Measurements from ENCODE around the gene ADAP1. TPM values are rescaled to one million over a fixed set of nuclear protein-coding genes. Genes with fewer than 3 reads are reported as not detected.

The ADAP1 gene
- total RNA-seq, 1 donor = 0.72 TPM

- H3K4me3 ChIP-seq (ENCODE audit: low read depth, low read length) = peak overlapping the region; percentile 90
- no peak for DNase-seq (ENCODE audit: low read depth)
- TF ChIP-seq CTCF (IDR thresholded peaks at IDR 0.05; ENCODE audit: insufficient read depth, low read length) = no peak
These were observed 76.9 kb downstream of the ADAP1 start for GRCh38 chr7:877312-878232.

DNA sequence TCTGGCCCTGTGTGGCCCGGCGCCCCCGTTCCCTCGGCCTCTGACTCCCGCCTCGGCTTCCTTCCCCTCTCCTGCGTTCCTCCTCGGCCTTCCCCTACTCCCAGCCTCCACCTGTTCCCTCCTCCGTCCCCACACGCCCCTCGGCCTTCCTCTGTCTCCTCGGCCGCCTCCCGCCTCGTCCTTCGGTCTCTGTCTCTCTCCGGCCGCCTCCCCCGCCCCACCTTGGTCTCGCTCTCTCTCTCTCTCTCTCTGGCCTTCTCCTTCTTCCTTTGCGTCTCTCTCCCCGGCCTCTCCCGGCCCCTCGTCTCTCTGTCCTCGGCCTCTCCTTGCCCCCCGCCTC lies 77.5 kb downstream of the ADAP1 start:
- TF ChIP-seq CTCF (IDR thresholded peaks at IDR 0.05; ENCODE audit: insufficient read depth, low read length) = no peak
- H3K4me3 ChIP-seq (ENCODE audit: low read depth, low read length) = peak overlapping the region; percentile 90
- DNase-seq (ENCODE audit: low read depth) = no peak

DNA sequence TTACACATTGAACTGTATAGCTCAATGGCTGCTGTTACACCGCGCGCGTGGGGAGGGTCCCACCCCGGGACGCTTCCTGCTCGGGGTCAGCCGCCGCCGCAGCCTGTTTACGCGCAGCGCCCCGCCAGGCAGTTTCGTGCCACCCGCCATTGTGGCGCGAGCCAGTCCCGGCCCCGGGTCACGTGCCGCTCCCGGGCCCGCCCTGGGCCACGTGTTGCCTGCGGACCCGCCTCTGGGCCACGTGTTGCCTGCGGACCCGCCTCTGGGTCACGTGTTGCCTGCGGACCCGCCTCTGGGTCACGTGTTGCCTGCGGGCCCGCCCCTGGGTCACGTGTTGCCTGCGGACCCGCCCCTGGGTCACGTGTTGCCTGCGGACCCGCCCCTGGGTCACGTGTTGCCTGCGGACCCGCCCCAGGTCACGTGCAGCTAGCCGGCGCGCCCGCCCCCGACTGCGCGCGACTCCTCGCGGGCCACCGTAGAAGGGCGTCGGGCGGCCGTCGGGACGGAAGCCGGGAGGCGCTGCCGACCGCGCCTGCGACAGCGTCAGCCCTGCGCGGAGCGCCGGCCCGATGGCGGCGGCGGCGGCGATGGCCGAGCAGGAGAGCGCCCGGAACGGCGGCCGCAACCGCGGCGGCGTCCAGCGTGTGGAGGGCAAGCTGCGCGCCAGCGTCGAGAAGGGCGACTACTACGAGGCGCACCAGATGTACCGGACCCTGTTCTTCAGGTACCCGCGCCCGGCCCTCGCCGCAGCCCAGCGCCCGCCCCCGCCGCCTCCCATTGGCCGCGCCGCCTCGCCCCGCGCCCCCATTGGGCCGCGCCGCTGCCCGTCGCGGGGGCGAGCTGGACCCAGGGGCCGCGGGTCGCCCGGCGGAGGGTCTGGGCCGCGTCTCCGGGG lies 78.2 kb downstream of the ADAP1 start, which contains the start of gene GET4:
Gene GET4, plus strand, starts transcription at position 478 of the 895 bp plus-strand sequence. Its CDS starts 92 bp downstream, at position 570.
- H3K4me3 ChIP-seq (ENCODE audit: low read depth, low read length) = peak within 1 kb of the TSS; percentile 90
- no peak for TF ChIP-seq CTCF (IDR thresholded peaks at IDR 0.05; ENCODE audit: insufficient read depth, low read length)
- DNase-seq (ENCODE audit: low read depth) = peak; percentile 93

DNA sequence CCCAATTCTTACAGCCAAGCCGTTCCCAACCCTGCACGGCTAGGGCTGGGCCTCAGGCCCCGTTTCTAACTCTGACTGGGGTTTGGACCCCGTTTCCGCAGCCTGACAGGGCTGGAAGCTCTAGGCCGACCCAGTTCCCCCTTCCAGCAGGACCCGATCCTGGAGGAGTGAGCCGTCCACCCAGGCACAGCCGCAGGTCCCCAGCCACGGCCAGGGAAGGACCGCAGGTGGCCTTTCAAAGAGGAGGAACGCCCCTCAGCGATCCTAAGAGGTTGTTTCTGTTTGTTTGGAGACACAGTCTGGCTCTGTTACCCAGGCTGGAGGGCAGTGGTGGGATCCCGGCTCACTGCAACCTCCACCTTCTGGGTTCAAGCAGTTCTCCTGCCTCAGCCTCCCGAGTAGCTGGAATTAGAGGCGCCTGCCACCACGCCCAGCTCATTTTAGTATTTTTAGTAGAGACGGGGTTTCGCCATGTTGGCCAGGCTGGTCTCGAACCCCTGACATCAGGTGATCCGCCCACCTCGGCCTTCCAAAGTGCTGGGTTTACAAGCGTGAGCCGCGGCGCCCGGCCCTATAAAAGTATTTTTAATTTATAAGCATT lies 78.9 kb downstream of the ADAP1 start:
- no peak for DNase-seq (ENCODE audit: low read depth)
- H3K4me3 ChIP-seq (ENCODE audit: low read depth, low read length) = peak overlapping the region; percentile 50
- TF ChIP-seq CTCF (IDR thresholded peaks at IDR 0.05; ENCODE audit: insufficient read depth, low read length) = no peak

DNA sequence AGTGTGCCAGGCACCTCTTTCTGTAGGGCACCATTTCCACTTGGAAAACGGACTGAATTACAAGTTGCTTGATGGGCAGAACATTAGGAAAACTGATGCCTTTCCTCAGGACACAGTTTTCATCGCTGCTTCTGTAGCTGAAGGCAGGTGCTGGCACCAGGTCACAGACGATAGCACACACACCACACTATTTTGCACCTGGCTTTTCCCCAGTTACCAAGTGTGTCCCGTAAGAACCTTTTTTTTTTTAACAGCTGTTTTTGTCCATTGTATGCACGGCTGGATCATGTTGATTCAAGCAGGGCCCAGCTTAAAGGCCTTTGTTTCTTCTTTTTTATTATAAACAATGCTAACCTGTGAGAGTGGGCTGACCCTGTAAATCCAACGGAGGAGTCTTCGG lies 79.4 kb downstream of the ADAP1 start:
- DNase-seq (ENCODE audit: low read depth) = no peak
- H3K4me3 ChIP-seq (ENCODE audit: low read depth, low read length) = no peak overlapping the region
- no peak for TF ChIP-seq CTCF (IDR thresholded peaks at IDR 0.05; ENCODE audit: insufficient read depth, low read length)

GRCh38 chr7:874031-874749 lies 80.3 kb downstream of the ADAP1 start:
- no peak for DNase-seq (ENCODE audit: low read depth)
- no peak for TF ChIP-seq CTCF (IDR thresholded peaks at IDR 0.05; ENCODE audit: insufficient read depth, low read length)
- no peak overlapping the region for H3K4me3 ChIP-seq (ENCODE audit: low read depth, low read length)
